WTC11 (cell line): ENCODE results near the gene PXYLP1.

Experiments used
- CREM ChIP-seq: sonication (generic); formaldehyde crosslinking; IDR thresholded peaks from 2 replicates; pipeline ENCODE4 v1.8.1; 2022; ENCODE audit warnings: mild to moderate bottlenecking, missing genetic modification reagents, moderate library complexity
- GRHL2 ChIP-seq: fragments of 250-450 bp; sonication (Bioruptor Pico); IDR thresholded peaks from 2 replicates; pipeline ENCODE4 v1.8.0; 2022; ENCODE audit warnings: mild to moderate bottlenecking, moderate library complexity; ENCODE audit not compliant: insufficient replicate concordance, severe bottlenecking
- JUN ChIP-seq: sonication (generic); formaldehyde crosslinking; IDR thresholded peaks from 2 replicates; pipeline ENCODE4 v1.8.0; 2023; ENCODE audit warnings: mild to moderate bottlenecking, missing genetic modification reagents
- ZNF263 ChIP-seq: sonication (generic); formaldehyde crosslinking; IDR thresholded peaks from 2 replicates; pipeline ENCODE4 v1.8.1; 2022; ENCODE audit warnings: low read depth, mild to moderate bottlenecking, moderate library complexity, missing genetic modification reagents
- TF ChIP-seq, protein P1 (sequence below): fragments of 200-600 bp; IDR thresholded peaks from 2 replicates; pipeline ENCODE4 v1.8.0; 2022; ENCODE audit warnings: antibody characterized with exemption
- TF ChIP-seq, protein P2 (sequence below): sonication (generic); formaldehyde crosslinking; IDR thresholded peaks from 2 replicates; pipeline ENCODE4 v1.8.1; 2023; ENCODE audit warnings: mild to moderate bottlenecking, missing genetic modification reagents

DNA sequence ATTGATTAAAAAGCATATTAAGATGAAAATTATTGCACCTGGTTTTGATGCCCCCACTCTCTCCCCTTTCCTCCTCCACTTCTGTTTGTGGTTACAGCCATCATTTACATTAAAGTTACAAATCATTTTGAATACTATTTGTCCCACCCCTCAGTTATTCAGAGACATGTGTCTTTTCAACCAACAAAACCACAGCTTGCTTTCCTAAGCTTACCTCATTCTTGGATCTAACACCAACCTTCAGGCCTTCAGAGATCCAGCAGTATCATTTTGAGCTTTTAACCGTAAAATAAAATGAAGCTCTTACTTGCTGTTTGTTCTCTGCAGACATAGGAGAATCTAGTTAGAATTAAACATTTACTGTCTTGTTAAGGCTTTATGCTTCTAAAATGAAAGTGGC lies 4.7 kb downstream of the PXYLP1 start:
- TF ChIP-seq GRHL2 (CRISPR knock-in tag): no peak
- TF ChIP-seq, protein P1, sequence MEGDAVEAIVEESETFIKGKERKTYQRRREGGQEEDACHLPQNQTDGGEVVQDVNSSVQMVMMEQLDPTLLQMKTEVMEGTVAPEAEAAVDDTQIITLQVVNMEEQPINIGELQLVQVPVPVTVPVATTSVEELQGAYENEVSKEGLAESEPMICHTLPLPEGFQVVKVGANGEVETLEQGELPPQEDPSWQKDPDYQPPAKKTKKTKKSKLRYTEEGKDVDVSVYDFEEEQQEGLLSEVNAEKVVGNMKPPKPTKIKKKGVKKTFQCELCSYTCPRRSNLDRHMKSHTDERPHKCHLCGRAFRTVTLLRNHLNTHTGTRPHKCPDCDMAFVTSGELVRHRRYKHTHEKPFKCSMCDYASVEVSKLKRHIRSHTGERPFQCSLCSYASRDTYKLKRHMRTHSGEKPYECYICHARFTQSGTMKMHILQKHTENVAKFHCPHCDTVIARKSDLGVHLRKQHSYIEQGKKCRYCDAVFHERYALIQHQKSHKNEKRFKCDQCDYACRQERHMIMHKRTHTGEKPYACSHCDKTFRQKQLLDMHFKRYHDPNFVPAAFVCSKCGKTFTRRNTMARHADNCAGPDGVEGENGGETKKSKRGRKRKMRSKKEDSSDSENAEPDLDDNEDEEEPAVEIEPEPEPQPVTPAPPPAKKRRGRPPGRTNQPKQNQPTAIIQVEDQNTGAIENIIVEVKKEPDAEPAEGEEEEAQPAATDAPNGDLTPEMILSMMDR: no peak
- TF ChIP-seq ZNF263 (CRISPR knock-in tag): no peak
- TF ChIP-seq, protein P2, sequence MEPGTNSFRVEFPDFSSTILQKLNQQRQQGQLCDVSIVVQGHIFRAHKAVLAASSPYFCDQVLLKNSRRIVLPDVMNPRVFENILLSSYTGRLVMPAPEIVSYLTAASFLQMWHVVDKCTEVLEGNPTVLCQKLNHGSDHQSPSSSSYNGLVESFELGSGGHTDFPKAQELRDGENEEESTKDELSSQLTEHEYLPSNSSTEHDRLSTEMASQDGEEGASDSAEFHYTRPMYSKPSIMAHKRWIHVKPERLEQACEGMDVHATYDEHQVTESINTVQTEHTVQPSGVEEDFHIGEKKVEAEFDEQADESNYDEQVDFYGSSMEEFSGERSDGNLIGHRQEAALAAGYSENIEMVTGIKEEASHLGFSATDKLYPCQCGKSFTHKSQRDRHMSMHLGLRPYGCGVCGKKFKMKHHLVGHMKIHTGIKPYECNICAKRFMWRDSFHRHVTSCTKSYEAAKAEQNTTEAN: no peak
- TF ChIP-seq CREM (CRISPR knock-in tag): no peak
- no peak for TF ChIP-seq JUN (CRISPR knock-in tag)
